NOMO-1 treated with DMSO at 0.1 percent for 48 hours (cell line): ENCODE results near the gene FYN.

Experiments used
- DNase-seq: peaks from one replicate; lab custom pipeline; 2025; ENCODE audit not compliant: unreplicated experiment; lab: John Stamatoyannopoulos, UW

FYN gene

DNA sequence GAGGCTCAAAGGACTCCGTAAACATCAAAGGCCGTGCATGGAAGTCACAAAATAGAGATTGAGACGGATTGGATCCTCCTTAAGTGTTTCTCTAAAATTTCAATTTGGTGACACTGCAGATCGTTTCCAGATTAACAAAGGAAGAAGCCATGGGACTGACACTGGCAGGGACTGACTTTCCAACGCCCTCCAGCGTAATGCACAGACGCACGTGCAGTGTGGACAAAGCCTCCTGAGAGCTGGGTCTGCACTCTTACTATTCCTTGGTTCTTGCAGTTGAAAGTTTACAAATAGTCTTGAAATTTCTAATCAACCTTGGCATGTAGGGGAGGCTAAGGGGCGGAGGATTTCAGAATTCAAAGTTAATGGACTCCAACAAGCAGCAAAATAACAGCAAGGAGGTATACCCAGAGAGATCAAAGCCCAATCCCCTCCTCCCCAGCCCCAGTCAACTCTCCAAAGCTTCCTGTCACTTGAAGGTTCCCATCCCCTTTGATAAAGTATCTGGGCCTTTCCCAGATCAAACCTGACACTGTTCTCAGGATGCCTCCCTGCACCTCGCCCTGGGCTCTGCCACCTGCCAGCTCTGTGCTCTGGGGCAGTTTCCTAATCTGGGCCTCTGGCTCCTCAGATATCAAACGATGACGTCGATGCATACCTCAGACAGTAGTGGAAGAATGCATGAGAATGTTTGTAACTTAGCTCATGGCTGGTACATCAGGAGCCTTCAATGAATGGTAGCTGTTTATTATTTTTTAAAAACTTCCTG is 161.1 kb downstream of the FYN start:
- DNase-seq = no peak

DNA sequence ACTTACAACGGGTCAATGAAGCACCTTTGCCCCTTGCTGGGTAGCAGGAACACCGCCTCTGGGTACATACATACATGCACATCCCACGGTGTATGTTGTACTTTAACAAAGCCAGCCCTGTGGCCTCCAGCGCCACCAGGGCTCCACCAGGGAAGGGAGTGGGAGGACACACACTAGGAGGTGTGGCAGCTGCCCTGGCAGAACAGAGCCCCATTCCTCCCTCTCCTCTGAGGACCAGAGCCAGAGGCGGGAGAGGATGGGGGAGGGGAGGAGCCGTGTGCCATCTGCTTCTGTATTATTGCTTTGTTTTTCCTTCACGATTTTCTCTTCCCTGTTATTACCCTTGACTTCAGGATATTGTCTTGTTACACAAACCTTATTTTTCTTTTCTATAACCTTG is 161.8 kb downstream of the FYN start:
- no peak for DNase-seq

DNA sequence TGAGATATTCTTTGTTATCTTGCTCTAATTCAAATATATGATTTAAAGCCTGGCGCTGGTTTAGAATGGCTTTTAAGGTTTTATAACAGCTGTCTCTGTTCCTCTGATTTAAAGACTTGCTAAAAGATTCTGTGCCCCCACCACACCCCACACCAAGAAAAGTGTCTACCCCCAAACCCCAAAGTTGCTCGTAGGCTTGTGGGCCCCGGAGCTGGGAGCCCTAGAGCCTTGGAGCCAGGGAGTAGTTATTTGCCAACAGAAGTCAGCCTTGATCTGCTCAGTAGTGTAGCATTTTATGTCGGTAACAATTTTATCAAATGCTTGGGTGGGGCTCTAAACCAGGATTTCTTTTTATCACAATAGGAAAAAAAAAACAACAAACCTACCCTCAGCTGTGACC is 162.3 kb downstream of the FYN start:
- no peak for DNase-seq

DNA sequence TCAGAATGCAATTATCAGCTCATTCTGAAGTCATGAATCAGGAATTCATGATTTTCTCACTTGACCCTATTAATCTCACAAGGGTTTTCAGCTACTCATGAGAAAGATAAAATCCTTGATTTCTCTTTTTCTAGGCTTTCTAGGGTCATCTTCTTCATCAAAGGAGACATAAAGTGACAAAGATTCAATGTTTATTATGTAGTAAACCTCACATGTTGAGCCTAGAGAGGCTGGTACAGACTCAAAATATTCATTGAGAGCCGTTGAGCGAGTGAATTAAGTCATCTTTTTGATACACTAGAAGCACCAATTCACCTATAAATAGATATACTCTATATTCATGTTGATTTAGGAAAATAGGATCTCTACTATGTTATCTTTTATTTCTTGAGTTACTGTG is 162.8 kb downstream of the FYN start:
- no peak for DNase-seq

DNA sequence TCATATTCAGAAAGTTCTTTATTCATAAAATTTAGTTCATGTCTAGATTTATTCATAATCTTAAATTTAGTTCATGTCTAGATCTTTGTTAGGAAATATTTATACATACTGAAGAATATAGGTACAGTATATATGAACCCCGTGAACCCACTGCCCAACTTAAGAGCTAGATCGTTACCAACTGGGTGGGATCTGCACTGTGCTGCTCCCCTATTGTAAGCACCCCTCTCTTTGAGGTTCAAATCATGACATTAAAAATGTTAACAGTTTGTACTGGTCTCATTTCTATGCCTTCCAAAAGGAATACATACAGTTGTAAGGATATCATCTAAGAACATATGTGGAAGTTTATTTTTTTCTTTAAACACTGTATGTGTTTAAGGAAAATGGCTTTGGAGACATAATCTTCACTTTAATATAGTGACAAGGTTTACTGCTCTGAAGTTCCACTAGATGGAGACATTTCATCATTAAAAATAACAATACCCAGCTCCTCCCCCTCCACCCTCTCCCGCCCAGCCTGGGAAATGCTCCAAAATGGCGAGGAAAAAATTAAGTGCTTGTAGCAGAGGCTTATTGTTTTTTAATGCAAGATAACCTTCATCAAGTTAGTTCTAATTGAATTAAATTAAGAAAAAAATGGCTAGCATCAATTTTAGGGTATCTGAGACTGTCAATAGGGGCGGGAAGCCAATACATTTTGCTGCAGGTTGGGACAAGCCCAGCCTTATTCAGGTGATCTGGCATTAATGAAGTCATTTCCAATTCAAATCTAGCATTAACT is 163.4 kb downstream of the FYN start:
- DNase-seq = peak; percentile 58

DNA sequence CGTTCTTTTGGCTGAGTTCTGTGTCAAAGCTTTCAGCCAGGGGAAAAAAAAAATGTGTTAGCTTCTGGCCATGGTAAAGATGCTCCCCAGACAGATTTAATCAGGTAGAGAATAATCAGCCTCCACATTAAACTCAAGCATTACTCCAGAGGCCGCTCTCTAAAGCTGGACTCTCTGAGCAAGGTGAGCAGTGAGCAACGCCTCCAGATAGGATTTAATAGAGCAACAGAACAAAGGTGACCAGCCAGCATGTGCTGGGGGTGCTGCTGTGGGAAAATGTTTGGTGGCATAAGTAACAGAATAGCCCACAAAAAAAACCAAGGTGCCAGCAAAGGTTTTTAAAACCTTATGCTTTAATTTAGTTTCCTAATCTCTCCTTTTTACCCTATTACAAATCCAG is 164.1 kb downstream of the FYN start:
- no peak for DNase-seq

DNA sequence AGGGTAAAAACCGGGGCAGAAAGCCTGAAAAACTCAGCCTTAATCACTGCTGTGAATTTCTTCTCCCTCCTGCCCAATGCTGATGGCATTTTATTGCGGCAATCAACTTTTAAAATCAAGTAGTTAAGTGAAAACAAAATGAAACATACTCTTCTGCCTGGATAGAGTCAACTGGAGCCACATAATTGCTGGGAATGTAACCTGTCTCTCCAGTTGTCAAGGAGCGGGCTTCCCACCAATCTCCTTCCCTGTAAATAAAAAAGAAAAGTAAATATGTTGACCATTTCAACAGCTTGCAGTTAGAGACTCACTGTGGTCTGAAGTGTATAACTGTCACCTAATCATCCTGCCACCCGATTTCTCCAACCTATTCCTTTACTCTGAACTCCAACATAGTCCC is 165.5 kb downstream of the FYN start:
- DNase-seq = no peak

DNA sequence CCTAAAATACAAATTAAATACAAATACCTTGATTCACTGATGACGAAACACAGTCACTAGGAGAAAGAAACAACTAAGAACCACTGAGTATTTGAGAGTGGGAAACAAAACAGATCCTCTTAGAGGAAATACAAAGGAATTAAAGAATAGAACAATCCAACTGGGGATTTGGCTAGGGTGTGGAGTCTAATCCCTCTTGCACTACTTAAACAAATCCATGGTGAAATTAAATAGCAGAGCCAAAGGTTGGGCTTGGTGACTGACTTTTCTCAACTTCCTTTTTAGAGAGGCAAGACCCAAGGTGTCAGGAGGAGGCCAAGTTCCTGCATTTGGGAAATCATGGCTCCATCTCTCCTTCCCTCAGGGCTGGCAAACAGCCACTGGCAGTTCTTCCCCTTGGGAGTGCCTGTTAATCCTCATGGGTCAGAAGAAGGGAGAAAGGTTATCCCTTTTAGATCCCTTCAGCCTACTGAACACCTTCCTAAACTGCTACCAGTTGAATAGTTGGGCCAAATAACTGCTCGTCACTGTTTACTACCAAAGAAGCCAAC is 166.3 kb downstream of the FYN start:
- no peak for DNase-seq

DNA sequence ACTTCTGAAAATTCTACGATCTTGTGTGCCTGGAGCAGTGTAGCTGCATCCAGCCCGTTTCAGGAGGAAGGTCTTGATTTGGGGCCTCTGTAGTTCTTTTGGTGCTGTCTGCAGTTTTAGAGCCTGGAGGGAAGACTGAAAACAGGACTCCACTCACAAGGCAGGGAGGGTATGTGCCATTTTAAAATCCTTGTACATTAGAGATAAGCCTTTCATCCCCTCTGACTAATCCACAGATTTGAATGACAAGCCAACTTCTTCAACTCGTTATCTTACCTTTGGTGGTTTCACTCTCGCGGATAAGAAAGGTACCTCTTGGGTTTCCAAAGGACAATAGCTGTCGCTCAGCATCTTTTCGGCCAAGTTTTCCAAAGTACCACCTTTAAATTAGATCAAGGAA is 169.5 kb downstream of the FYN start:
- DNase-seq = no peak

DNA sequence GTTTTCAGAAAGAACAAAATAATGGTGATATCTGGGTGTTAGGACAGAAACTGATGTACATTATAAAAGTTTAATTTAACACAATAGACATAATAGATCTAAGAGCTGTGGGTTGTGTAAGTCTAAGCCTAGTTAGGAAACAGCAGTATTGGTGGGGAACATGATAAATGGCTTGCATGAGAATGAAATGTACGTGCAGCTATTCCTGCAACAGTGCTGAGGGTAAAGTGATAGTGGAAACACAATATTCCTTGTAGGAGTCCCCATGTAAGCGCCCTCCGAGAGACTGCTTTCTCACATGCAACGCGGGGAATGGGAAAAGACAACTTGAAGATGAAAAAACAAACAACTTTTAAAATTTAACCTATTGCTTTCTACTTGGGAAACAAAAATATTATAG is 171.0 kb downstream of the FYN start:
- DNase-seq = no peak

DNA sequence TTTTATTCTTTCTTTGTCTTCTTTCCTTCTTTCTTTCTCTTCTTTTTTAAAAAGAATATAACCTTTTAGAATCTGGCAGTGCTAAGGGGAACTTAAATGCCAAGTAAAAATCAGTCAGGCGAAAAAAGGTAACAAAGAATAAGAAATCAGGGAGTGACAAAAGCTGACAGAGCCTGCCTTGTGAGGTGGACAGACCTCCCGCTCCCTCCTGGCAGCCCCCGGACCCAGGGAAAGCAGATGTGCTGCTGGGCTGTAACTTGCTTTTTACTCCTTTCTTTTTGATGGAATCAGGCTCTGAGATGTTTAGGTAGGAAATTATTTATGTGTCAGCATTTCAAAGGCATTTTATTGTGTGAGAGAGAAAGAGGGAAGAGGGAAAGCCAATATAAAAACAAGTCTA is 172.1 kb downstream of the FYN start:
- DNase-seq = no peak

DNA sequence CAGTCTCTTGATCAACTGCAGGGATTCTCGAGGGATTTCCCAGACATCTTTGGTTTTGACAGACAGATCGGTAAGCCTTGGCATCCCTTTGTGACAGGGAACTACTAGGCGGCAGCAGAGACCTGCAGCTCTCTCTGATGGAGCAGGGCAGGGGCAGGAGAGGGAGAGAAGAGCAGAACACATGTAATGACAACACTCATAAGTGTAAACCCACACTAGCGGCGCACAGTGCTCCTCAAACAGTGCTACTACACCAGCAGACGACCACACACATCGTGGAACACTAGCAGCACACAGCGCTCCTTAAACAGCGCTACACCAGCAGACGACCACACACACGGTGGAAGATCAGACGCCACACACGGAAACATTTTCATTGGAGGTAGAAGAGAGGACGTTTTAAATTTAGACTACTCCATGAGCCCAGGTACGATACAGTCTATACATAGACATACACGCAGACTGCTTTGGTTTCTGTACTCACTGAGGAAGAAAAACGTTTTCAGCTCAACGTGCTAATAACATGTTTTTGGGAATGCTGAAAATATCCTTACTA is 173.0 kb downstream of the FYN start:
- DNase-seq = no peak

DNA sequence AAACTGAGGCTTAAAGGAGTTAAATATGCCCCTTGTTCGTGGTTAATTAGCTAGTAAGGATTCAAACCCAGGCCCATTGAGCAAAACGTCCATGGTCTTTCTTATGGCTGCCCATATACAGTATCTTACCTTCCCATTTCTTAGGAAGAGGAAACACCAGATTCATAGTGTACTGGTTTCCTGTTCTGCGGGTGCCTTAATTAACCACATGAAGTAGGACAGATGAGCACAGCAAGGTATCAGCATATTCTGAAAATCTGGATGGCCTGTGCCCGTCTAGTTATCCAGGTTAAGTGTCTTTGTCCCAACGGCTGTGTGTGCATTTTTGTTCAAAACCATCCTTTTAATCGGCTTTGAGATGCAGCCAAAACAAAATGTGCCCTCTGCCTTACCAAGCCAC is 174.1 kb downstream of the FYN start:
- DNase-seq = no peak

DNA sequence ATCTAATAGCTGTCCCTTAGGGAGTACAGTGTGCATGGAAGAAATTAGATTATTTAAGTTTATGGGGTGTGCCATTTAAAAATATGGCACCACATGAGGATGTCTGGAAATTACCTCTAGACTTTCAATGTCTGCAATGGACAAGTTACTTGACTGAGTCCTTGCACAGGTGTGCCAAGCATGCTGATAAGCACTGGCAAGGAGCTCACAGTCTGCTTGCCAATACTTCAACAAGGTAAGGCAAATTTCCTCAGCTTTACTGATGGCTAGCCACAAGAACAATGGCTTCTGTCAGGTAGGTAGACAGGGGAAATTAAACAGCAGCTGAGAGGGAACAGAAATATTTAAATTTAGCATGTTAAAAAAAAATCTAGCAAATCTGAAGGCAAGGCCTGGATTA is 176.4 kb downstream of the FYN start:
- no peak for DNase-seq

DNA sequence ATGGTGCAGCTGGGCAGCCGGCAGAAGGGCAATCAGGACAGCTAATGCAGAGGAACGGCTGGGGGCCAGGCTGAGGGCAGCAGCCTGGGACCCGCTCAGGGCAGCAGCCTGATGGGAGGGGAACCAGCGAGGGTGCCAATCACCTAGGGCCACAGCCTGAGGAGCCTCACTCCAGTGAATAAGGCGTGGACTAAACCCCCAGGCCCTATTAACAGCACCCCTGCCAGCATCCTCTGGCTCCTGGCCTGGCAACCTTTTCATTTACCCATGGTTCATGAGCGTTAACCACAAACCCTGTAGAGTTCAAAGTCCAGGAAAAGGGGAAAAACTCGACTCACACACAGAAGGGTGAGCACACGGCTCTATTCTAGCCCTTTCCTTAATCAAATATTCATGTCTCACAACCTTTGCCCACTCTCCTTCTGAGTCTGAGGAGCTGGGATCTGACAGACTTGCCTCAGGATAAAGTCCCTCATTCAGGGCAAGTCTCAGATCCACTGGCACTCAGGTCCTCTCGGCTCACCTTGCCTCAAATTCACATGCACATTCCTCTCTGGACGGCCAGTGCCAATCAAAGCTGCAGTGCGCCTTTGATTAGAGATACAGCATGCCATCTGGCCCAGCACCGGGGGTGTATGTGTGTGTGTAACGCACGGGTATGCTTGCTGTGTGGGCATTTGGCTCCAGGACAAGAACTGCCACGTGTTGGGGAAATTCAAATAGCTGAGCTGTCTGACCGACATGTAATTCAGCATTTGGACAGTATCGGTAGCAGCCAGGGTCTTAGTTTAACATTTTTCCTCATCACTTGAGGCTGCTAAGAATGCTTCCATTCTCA is 180.7 kb downstream of the FYN start:
- DNase-seq = no peak

DNA sequence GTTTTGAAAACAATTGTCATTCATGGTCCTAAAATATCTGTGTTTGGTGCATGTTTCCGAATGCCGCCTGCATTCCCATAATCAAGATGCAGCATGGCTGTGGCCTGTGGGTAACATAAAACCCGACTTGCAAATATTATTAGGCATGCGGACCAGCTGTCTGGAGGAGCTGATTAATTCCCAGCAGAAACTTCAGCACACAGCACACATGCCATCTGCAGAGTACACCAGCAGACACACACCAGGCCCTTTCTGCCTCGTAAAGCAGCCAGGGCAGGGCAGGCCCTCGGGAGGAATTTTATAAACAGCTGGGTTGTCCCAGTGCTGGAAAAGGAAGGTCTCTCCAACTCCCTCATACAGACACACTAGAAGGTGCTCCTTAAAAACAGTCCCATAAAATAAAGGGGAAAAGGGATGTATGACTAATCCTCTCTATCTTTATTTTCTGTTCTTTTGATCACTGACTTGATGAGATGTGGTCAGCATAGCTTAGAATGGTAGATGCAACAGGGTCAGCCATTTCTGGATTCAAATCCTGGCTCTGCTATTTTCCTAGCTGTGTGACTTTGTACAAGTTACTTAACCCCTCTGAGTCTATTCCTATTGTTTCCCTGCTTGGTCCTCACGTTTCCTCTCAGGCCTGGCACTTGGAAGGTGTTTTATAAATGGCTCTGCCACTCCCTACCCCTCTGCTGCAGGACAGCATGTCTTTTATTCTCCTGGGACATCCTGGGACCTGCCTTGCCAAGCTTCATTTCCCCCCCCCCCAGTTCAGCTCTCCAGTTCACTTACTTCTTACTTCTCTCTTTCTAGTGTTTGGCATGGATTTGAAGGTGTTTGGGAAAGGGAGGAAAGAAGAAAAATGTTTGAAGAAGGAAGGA is 181.7 kb downstream of the FYN start:
- DNase-seq = no peak

DNA sequence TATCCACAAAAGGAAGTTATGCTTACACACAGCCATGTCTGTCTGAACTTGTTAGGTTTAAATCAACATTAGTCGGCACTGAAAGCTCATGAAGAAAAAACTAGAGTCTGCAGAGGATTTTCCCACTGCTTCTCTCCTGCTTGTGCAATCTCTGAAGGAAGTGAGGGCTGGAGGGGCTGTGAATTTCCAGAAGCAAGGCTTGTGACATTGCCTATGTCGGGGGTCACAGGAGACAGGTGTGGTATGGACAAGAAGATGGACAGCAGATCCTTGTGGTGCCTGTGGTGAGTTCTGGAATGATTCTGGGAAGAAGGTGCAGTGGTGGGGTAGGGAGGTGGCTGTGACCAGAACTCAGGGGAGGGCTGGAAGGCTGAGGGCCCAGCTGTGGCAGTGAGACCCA is 183.3 kb downstream of the FYN start:
- DNase-seq = no peak

DNA sequence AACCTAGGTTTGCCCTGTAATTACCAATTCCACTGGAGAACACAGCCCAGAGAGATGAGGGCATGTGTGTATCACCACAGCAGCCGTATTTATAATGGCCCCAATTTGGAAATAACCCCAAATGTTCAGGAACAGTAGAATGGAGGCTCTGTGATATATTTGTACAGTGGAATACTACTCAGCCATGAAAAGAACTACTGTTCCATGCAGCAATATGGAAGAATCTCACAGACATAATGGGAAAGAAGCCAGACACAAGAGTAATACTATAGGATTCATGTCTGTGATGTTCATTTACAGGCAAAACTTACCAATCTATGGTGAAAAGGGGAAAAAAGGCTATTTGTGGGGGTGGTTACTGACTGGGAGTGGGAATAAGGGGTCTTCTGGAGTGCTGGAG is 183.8 kb downstream of the FYN start:
- no peak for DNase-seq

DNA sequence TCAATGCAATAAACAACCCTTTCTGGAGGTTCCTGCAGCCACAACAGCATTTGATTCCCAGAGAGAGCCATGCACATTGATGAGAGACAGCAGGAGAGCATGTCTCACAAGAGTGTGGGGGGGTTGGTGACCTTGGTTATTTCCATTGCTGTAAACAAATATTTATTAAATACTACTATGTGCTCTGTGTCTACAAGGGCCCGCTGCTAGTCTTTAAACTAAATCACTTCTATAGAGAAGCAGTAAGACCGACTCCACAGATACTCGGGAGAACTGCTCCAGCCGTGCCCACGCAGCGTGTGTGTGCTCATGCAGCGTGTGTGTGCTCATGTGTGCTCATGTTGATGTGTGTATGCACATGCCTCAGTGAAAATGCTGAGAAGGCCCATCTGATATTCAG is 184.9 kb downstream of the FYN start:
- DNase-seq = no peak

DNA sequence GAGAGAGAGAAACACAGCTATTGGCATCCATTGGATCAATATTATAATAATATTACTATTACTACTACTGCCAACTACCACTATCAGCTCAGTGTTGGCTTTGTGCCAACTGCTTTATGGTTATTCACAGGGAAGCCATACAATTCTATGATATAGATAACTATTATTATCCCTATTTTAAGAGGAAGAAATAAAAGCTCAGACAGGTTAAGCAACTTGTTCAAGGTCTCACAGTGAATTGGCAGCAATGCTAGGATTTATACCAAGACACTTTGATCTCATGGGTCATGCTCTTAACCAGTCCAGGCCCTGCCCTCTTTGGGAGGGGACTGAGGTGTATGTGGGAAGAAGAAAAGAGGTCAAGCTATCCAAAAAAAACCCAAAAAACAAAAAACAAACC is 185.6 kb downstream of the FYN start:
- no peak for DNase-seq
